H9 (cell line): ENCODE data around the gene USP6NL. TPM values are rescaled to one million over a fixed set of nuclear protein-coding genes. Genes with fewer than 3 reads are reported as not detected.
A peak's percentile ranks its signal among the peaks of the same experiment; 100 is the strongest.

Experiments
- DNase-seq: peaks from one replicate; pipeline ENCODE4 v3.0.0-alpha.2; 2017
- H2AFZ ChIP-seq: one replicate; pipeline ENCODE4 v1.6.1; 2013; ENCODE audit warnings: mild to moderate bottlenecking, low read length, control low read depth, moderate library complexity
- H2AK5ac ChIP-seq: 2 replicates; pipeline ENCODE4 v1.6.1; 2013; ENCODE audit warnings: low read length, control low read depth, mixed read lengths; ENCODE audit not compliant: insufficient read length
- H2BK120ac ChIP-seq: one replicate; pipeline ENCODE4 v1.6.1; 2013; ENCODE audit warnings: low read depth, mild to moderate bottlenecking, low read length, control low read depth, inconsistent platforms; ENCODE audit not compliant: poor library complexity, severe bottlenecking
- H2BK12ac ChIP-seq: 2 replicates; pipeline ENCODE4 v1.6.1; 2013; ENCODE audit warnings: low read length, control low read depth, mixed read lengths, low read depth; ENCODE audit not compliant: insufficient read length
- H2BK15ac ChIP-seq: 2 replicates; pipeline ENCODE4 v1.6.1; 2013; ENCODE audit warnings: low read depth, low read length, control low read depth
- H2BK20ac ChIP-seq: one replicate; pipeline ENCODE4 v1.6.1; 2013; ENCODE audit warnings: low read depth, mild to moderate bottlenecking, low read length, control low read depth, inconsistent platforms; ENCODE audit not compliant: poor library complexity, severe bottlenecking
- H2BK5ac ChIP-seq: 2 replicates; pipeline ENCODE4 v1.6.1; 2013; ENCODE audit warnings: low read length, control low read depth, mixed read lengths; ENCODE audit not compliant: insufficient read length
- H3K14ac ChIP-seq: 2 replicates; pipeline ENCODE4 v1.6.1; 2013; ENCODE audit warnings: low read length, control low read depth; ENCODE audit not compliant: insufficient read depth
- H3K18ac ChIP-seq: 2 replicates; pipeline ENCODE4 v1.6.1; 2013; ENCODE audit warnings: low read depth, mild to moderate bottlenecking, mixed read lengths, low read length, control low read depth; ENCODE audit not compliant: insufficient read length
- H3K23ac ChIP-seq: 2 replicates; pipeline ENCODE4 v1.6.1; 2013; ENCODE audit warnings: low read length, control low read depth, mixed read lengths, low read depth; ENCODE audit not compliant: insufficient read length
- H3K23me2 ChIP-seq: 2 replicates; pipeline ENCODE4 v1.6.1; 2013; ENCODE audit warnings: low read depth, mild to moderate bottlenecking, mixed read lengths, low read length, control low read depth; ENCODE audit not compliant: insufficient read length, poor library complexity, severe bottlenecking
- H3K27ac ChIP-seq: 2 replicates; pipeline ENCODE4 v1.5.1; 2013; ENCODE audit warnings: low read length, control low read depth, mixed read lengths, low read depth; ENCODE audit not compliant: insufficient read length
- H3K27me3 ChIP-seq: 2 replicates; pipeline ENCODE4 v1.6.1; 2013; ENCODE audit warnings: low read length, control low read depth, inconsistent platforms; ENCODE audit not compliant: insufficient read depth
- H3K4ac ChIP-seq: 2 replicates; pipeline ENCODE4 v1.6.1; 2013; ENCODE audit warnings: low read depth, mild to moderate bottlenecking, control low read depth, inconsistent platforms, low read length, moderate library complexity
- H3K4me1 ChIP-seq: 2 replicates; pipeline ENCODE4 v1.6.1; 2013; ENCODE audit warnings: low read length, control low read depth, inconsistent platforms; ENCODE audit not compliant: insufficient read depth
- H3K4me2 ChIP-seq: 2 replicates; pipeline ENCODE4 v1.6.1; 2013; ENCODE audit warnings: low read length, control low read depth, mixed read lengths; ENCODE audit not compliant: insufficient read length, insufficient read depth
- H3K56ac ChIP-seq: 2 replicates; pipeline ENCODE4 v1.6.1; 2013; ENCODE audit warnings: low read depth, mild to moderate bottlenecking, mixed read lengths, low read length, control low read depth; ENCODE audit not compliant: insufficient read length
- H3K79me1 ChIP-seq: 2 replicates; pipeline ENCODE4 v1.6.1; 2013; ENCODE audit warnings: low read depth, mild to moderate bottlenecking, moderate library complexity, low read length, control low read depth, inconsistent platforms; ENCODE audit not compliant: insufficient read depth, poor library complexity, severe bottlenecking
- H3K79me2 ChIP-seq: 2 replicates; pipeline ENCODE4 v1.6.1; 2013; ENCODE audit warnings: low read length, control low read depth, inconsistent platforms; ENCODE audit not compliant: insufficient read depth
- H3K9ac ChIP-seq: 2 replicates; pipeline ENCODE4 v1.6.1; 2013; ENCODE audit warnings: low read length, control low read depth, mixed read lengths; ENCODE audit not compliant: insufficient read length; ENCODE audit errors: extremely low read depth
- H3K9me3 ChIP-seq: one replicate; pipeline ENCODE4 v1.6.1; 2013; ENCODE audit warnings: low read depth, low read length, inconsistent platforms; ENCODE audit not compliant: control insufficient read depth
- H3T11ph ChIP-seq: one replicate; pipeline ENCODE4 v1.6.1; 2013; ENCODE audit warnings: mild to moderate bottlenecking, low read length, control low read depth, inconsistent platforms
- H4K20me1 ChIP-seq: one replicate; pipeline ENCODE4 v1.6.1; 2013; ENCODE audit not compliant: control insufficient read depth, insufficient read length, insufficient read depth
- H4K5ac ChIP-seq: 2 replicates; pipeline ENCODE4 v1.6.1; 2013; ENCODE audit warnings: low read depth, mild to moderate bottlenecking, mixed read lengths, low read length, control low read depth; ENCODE audit not compliant: insufficient read length
- H4K8ac ChIP-seq: replicated peaks from 2 replicates; pipeline ENCODE4 v1.6.1; 2013; ENCODE audit warnings: low read length, control low read depth, mixed read lengths, low read depth; ENCODE audit not compliant: insufficient read length
- H4K91ac ChIP-seq: 2 replicates; pipeline ENCODE4 v1.6.1; 2013; ENCODE audit warnings: low read depth, mild to moderate bottlenecking, moderate library complexity, mixed read lengths, low read length, control low read depth; ENCODE audit not compliant: insufficient read length
- H3K27ac Mint-ChIP-seq, 3 experiments: 2 replicates in 2 of 3; 3 replicates in 1 of 3; pipeline ENCODE4 v1.8.0; 2020 to 2021; ENCODE audit warnings: mixed read lengths in 3 of 3, mild to moderate bottlenecking in 1 of 3, moderate library complexity in 1 of 3
- H3K27me3 Mint-ChIP-seq: 2 replicates; pipeline ENCODE4 v1.8.0; 2021; ENCODE audit warnings: low read depth, mild to moderate bottlenecking, moderate library complexity, mixed read lengths
- H3K36me3 Mint-ChIP-seq, 3 experiments: 2 replicates in 2 of 3; 3 replicates in 1 of 3; pipeline ENCODE4 v1.8.0; 2020 to 2021; ENCODE audit warnings: low read depth in 3 of 3, mixed read lengths in 3 of 3; ENCODE audit not compliant: insufficient read depth in 1 of 3
- H3K4me1 Mint-ChIP-seq, 2 experiments: 2 replicates each; pipeline ENCODE4 v1.8.0; 2020; ENCODE audit warnings: mixed read lengths in 2 of 2
- H3K4me3 Mint-ChIP-seq, 2 experiments: 2 replicates in 1 of 2; 3 replicates in 1 of 2; pipeline ENCODE4 v1.8.0; 2020 to 2021; ENCODE audit warnings: mild to moderate bottlenecking in 2 of 2, mixed read lengths in 2 of 2, moderate library complexity in 1 of 2
- H3K9me3 Mint-ChIP-seq, 2 experiments: 2 replicates in 1 of 2; 3 replicates in 1 of 2; pipeline ENCODE4 v1.8.0; 2020; ENCODE audit warnings: mild to moderate bottlenecking in 2 of 2, mixed read lengths in 2 of 2, moderate library complexity in 1 of 2
- CTCF ChIP-seq: fragments of 200-600 bp; sonication (generic); conservative IDR thresholded peaks from 3 replicates; pipeline ENCODE4 v1.8.0; 2021; ENCODE audit warnings: antibody characterized with exemption, mild to moderate bottlenecking
- total RNA-seq: library from RNA; stranded (reverse); gene quantifications from 2 replicates; pipeline ENCODE4 v1.2.1, GENCODE V29; 2021

USP6NL gene
- total RNA-seq, 1 experiment from 2014 or later: 28.3 TPM

GRCh38 chr10:11615396-11615795 is 3.9 kb upstream of the USP6NL start:
- Histone ChIP-seq H3K79me1 (no peaks in the 10 kb centered on the region), H2AFZ (no peak overlapping the region)

More at GRCh38 chr10:11615396-11615795, 3.9 kb upstream of the USP6NL start:
- no peak overlapping the region for H2BK12ac ChIP-seq
- Mint-ChIP-seq H3K4me3 (no peak overlapping the region), H3K9me3 (peaks cover 2 to 3% of the 10 kb centered on the region in 2 experiments; a peak in 3 of 5 replicates), H3K27me3 (peaks cover 8% of the 10 kb centered on the region), H3K27ac (0 out of 7 replicates have a peak overlapping the region, but pooled peaks of 1 of the 3 experiments have one; percentile 31), H3K36me3 (no peaks in the 10 kb centered on the region; a peak in 1 of 7 replicates), H3K4me1 (peaks cover 12 to 16% of the 10 kb centered on the region in 2 experiments)
- H3K4ac ChIP-seq: no peak overlapping the region
- no peak overlapping the region for H2BK20ac ChIP-seq
- no peak overlapping the region for H3K14ac ChIP-seq
- no peaks in the 10 kb centered on the region for H4K20me1 ChIP-seq
- H3K27ac ChIP-seq: no peak overlapping the region
- H4K5ac ChIP-seq: no peak overlapping the region
- peaks cover 4% of the 10 kb centered on the region for H3K23me2 ChIP-seq
- H4K91ac ChIP-seq: no peak overlapping the region
- no peak overlapping the region for H2AK5ac ChIP-seq
- H2BK5ac ChIP-seq: no peak overlapping the region
- H3K4me1 ChIP-seq: no peaks in the 10 kb centered on the region
- H3K79me2 ChIP-seq: peaks cover 4% of the 10 kb centered on the region; the same call in 1 of the 2 replicates
- H3T11ph ChIP-seq: no peak overlapping the region
- no peak for DNase-seq
- no peak overlapping the region for H3K23ac ChIP-seq
- no peak for TF ChIP-seq CTCF
- no peak overlapping the region for H3K18ac ChIP-seq
- H4K8ac ChIP-seq: no peak overlapping the region
- H3K27me3 ChIP-seq: no peaks in the 10 kb centered on the region
- no peak overlapping the region for H3K9ac ChIP-seq
- no peak overlapping the region for H3K4me2 ChIP-seq
- no peak overlapping the region for H3K56ac ChIP-seq
- H3K9me3 ChIP-seq: no peaks in the 10 kb centered on the region
- no peak overlapping the region for H2BK120ac ChIP-seq
- H2BK15ac ChIP-seq: no peak overlapping the region
